Loucy (cell line): ENCODE results near the gene ADCY5.

Source experiments
- H2AFZ ChIP-seq: fragments of 200-600 bp; sonication (generic); 2 replicates; pipeline ENCODE4 v1.6.0; 2016; ENCODE audit warnings: antibody characterized with exemption, mild to moderate bottlenecking, low read length, moderate library complexity
- H3F3A ChIP-seq: fragments of 200-600 bp; 2 replicates; pipeline ENCODE4 v1.6.0; 2016; ENCODE audit warnings: antibody characterized with exemption, low read depth, mild to moderate bottlenecking
- H3K27me3 ChIP-seq: fragments of 200-600 bp; sonication (generic); 2 replicates; pipeline ENCODE4 v1.6.1; 2014; ENCODE audit warnings: low read length, mild to moderate bottlenecking; ENCODE audit not compliant: insufficient read depth, poor library complexity, severe bottlenecking
- H3K36me3 ChIP-seq: fragments of 200-600 bp; sonication (generic); 2 replicates; pipeline ENCODE4 v1.6.1; 2016; ENCODE audit warnings: low read length; ENCODE audit not compliant: insufficient read depth
- H3K4me1 ChIP-seq: fragments of 200-600 bp; sonication (generic); 2 replicates; pipeline ENCODE4 v1.5.1; 2014; ENCODE audit warnings: low read length, mild to moderate bottlenecking; ENCODE audit not compliant: insufficient read depth, poor library complexity, severe bottlenecking
- H3K4me2 ChIP-seq: fragments of 200-600 bp; sonication (generic); 2 replicates; pipeline ENCODE4 v1.6.0; 2014; ENCODE audit warnings: antibody characterized with exemption, low read length, low read depth, mild to moderate bottlenecking; ENCODE audit not compliant: poor library complexity, severe bottlenecking
- H3K4me3 ChIP-seq: fragments of 200-600 bp; sonication (generic); 2 replicates; pipeline ENCODE4 v1.5.1; 2014; ENCODE audit warnings: low read length, mild to moderate bottlenecking, mixed read lengths; ENCODE audit not compliant: poor library complexity, severe bottlenecking
- H3K79me2 ChIP-seq: fragments of 200-600 bp; sonication (generic); 2 replicates; pipeline ENCODE4 v1.6.1; 2014; ENCODE audit warnings: low read length; ENCODE audit not compliant: insufficient read depth
- H3K9ac ChIP-seq: fragments of 200-600 bp; sonication (generic); 2 replicates; pipeline ENCODE4 v1.6.0; 2014; ENCODE audit warnings: mild to moderate bottlenecking, low read depth, low read length, moderate library complexity; ENCODE audit not compliant: poor library complexity, severe bottlenecking
- H3K9me2 ChIP-seq: fragments of 200-600 bp; sonication (generic); replicated peaks from 2 replicates; pipeline ENCODE4 v1.6.1; 2016; ENCODE audit warnings: low read depth, low read length, mixed read lengths
- H3K9me3 ChIP-seq: fragments of 200-600 bp; sonication (generic); 2 replicates; pipeline ENCODE4 v1.6.1; 2014; ENCODE audit warnings: mild to moderate bottlenecking, antibody characterized with exemption, low read length, low read depth; ENCODE audit not compliant: insufficient read depth
- H4K20me1 ChIP-seq: fragments of 200-600 bp; sonication (generic); 2 replicates; pipeline ENCODE4 v1.6.0; 2014; ENCODE audit warnings: antibody characterized with exemption, low read length, mild to moderate bottlenecking; ENCODE audit not compliant: insufficient read depth, poor library complexity, severe bottlenecking
- CTCF ChIP-seq: fragments of 200-600 bp; sonication (generic); conservative IDR thresholded peaks from 2 replicates; pipeline ENCODE4 v1.5.1; 2014; ENCODE audit warnings: mild to moderate bottlenecking, antibody characterized with exemption, low read length
- EZH2phosphoT487 ChIP-seq: fragments of 200-600 bp; IDR thresholded peaks from 2 replicates; pipeline ENCODE4 v1.6.1; 2018; ENCODE audit warnings: antibody characterized with exemption, mild to moderate bottlenecking, moderate library complexity, borderline replicate concordance

ADCY5 gene

GRCh38 chr3:123409443-123410148 lies 39.3 kb downstream of the ADCY5 start:
- Histone ChIP-seq H3K9me2 (no peaks in the 10 kb centered on the region), H3K4me3 (no peak overlapping the region), H2AFZ (no peak overlapping the region), H3K36me3 (no peaks in the 10 kb centered on the region), H4K20me1 (no peaks in the 10 kb centered on the region), H3K4me2 (no peak overlapping the region), H3K9me3 (no peaks in the 10 kb centered on the region), H3K9ac (no peak overlapping the region), H3F3A (no peaks in the 10 kb centered on the region), H3K27me3 (no peaks in the 10 kb centered on the region), H3K4me1 (no peaks in the 10 kb centered on the region), H3K79me2 (no peaks in the 10 kb centered on the region)
- no peak for TF ChIP-seq CTCF
- TF ChIP-seq EZH2phosphoT487, result no peak

GRCh38 chr3:123406598-123406997 lies 42.3 kb downstream of the ADCY5 start:
- no peak for TF ChIP-seq CTCF
- TF ChIP-seq EZH2phosphoT487, result no peak
- H3K4me3 ChIP-seq, result no peak overlapping the region
- no peaks in the 10 kb centered on the region for H3K9me2 ChIP-seq
- H2AFZ ChIP-seq, result no peak overlapping the region
- no peaks in the 10 kb centered on the region for H3K9me3 ChIP-seq
- no peaks in the 10 kb centered on the region for H4K20me1 ChIP-seq
- H3K4me1 ChIP-seq, result no peaks in the 10 kb centered on the region
- no peak overlapping the region for H3K4me2 ChIP-seq
- H3K36me3 ChIP-seq, result no peaks in the 10 kb centered on the region
- H3K9ac ChIP-seq, result no peak overlapping the region
- no peaks in the 10 kb centered on the region for H3K79me2 ChIP-seq
- H3F3A ChIP-seq, result no peaks in the 10 kb centered on the region
- H3K27me3 ChIP-seq, result no peaks in the 10 kb centered on the region

- Histone ChIP-seq H4K20me1 (no peaks in the 10 kb centered on the region), H3K4me2 (no peak overlapping the region), H3K9me3 (no peaks in the 10 kb centered on the region), H2AFZ (no peak overlapping the region), H3K36me3 (no peaks in the 10 kb centered on the region), H3K4me3 (no peak overlapping the region), H3K9ac (no peak overlapping the region), H3F3A (no peaks in the 10 kb centered on the region), H3K4me1 (no peaks in the 10 kb centered on the region), H3K9me2 (no peaks in the 10 kb centered on the region), H3K27me3 (no peaks in the 10 kb centered on the region), H3K79me2 (no peaks in the 10 kb centered on the region)
- TF ChIP-seq CTCF, result no peak
- no peak for TF ChIP-seq EZH2phosphoT487
Observed at GRCh38 chr3:123405936-123406510, 42.9 kb downstream of the ADCY5 start.
